GM12878 (cell line): ENCODE data around the gene TDP2. TPM values are rescaled to one million over a fixed set of nuclear protein-coding genes. Genes with fewer than 3 reads are reported as not detected.

Experiments
- ATAC-seq: fragments of 200-7000 bp; cut with Tn5 transposase; 3 replicates; pipeline ENCODE4 v1.9.1; 2020; ENCODE audit warnings: mild to moderate bottlenecking, moderate library complexity
- BruUV-seq: library from RNA; stranded (reverse); fragments of 400-500 nt; replicated peaks from 2 replicates; lab custom pipeline; 2021; lab: Mats Ljungman, UMichigan
- CTCF ChIA-PET: fragments of 300-600 bp; sonication (Branson Sonifier 250); formaldehyde crosslinking; extraction: SDS; loops from one replicate; lab custom pipeline; 2021; ENCODE audit warnings: inconsistent platforms; lab: Yijun Ruan, JAX
- POLR2A ChIA-PET: fragments of 350-600 bp; formaldehyde crosslinking; extraction: SDS; loops from one replicate; lab custom pipeline; 2021; ENCODE audit warnings: inconsistent platforms; lab: Charles Lee
- RAD21 ChIA-PET: fragments of 300-600 bp; sonication (Branson Sonifier 250); formaldehyde crosslinking; loops from one replicate; lab custom pipeline; 2023; ENCODE audit warnings: antibody characterized with exemption; ENCODE audit not compliant: unreplicated experiment; lab: Charles Lee
- SMC1A ChIA-PET: fragments of 300-600 bp; sonication (Branson Sonifier 250); formaldehyde crosslinking; loops from one replicate; lab custom pipeline; 2023; ENCODE audit not compliant: unreplicated experiment, uncharacterized antibody; lab: Charles Lee
- DNase-seq: peaks from one replicate; pipeline ENCODE4 v3.0.0-alpha.2; 2011; ENCODE audit warnings: low read depth, low spot score
- FAIRE-seq: peaks from 3 replicates; lab custom pipeline; 2011; peaks lifted over from hg19 to GRCh38; lab: Jason Lieb, UNC
- H2AFZ ChIP-seq: 2 replicates; pipeline ENCODE4 v1.6.0; 2011; ENCODE audit warnings: low read depth, low read length, control low read depth; ENCODE audit not compliant: control insufficient read depth
- H3K27ac ChIP-seq: 2 replicates; pipeline ENCODE4 v1.5.1; 2011; ENCODE audit warnings: control low read depth; ENCODE audit not compliant: control insufficient read depth, insufficient read depth
- H3K27me3 ChIP-seq, 2 experiments: replicated peaks in 1 of 2; 2 replicates each; pipeline versions ENCODE4 v1.6.0 to v1.6.1; 2011; ENCODE audit warnings: low read length in 1 of 2; ENCODE audit not compliant: control insufficient read depth in 2 of 2, insufficient read depth in 2 of 2
- H3K36me3 ChIP-seq, 2 experiments: 2 replicates each; pipeline ENCODE4 v1.5.1; 2011; ENCODE audit warnings: low read length in 1 of 2; ENCODE audit not compliant: control insufficient read depth in 2 of 2, insufficient read depth in 2 of 2
- H3K4me1 ChIP-seq: 2 replicates; pipeline ENCODE4 v1.6.1; 2011; ENCODE audit warnings: mild to moderate bottlenecking, low read length, moderate library complexity, mixed read lengths; ENCODE audit not compliant: control insufficient read depth, insufficient read depth
- H3K4me2 ChIP-seq: 2 replicates; pipeline ENCODE4 v1.6.0; 2011; ENCODE audit warnings: control low read depth; ENCODE audit not compliant: control insufficient read depth, insufficient read depth
- H3K4me3 ChIP-seq: fragments of 200-600 bp; sonication (generic); 2 replicates; pipeline ENCODE4 v1.5.1; 2016
- H3K79me2 ChIP-seq: 2 replicates; pipeline ENCODE4 v1.6.0; 2011; ENCODE audit warnings: low read length; ENCODE audit not compliant: control insufficient read depth, insufficient read depth
- H3K9ac ChIP-seq: 2 replicates; pipeline ENCODE4 v1.8.0; 2011; ENCODE audit warnings: low read length, control low read depth, mixed read lengths; ENCODE audit not compliant: control insufficient read depth, insufficient read depth
- H3K9me3 ChIP-seq: replicated peaks from 3 replicates; pipeline ENCODE4 v1.5.1; 2011; ENCODE audit warnings: mild to moderate bottlenecking, low read length; ENCODE audit not compliant: control insufficient read depth, insufficient read depth
- H4K20me1 ChIP-seq: 2 replicates; pipeline ENCODE4 v1.6.0; 2011; ENCODE audit not compliant: control insufficient read depth, insufficient read depth
- CBFB ChIP-seq: IDR thresholded peaks from 2 replicates; pipeline ENCODE4 v1.6.1; 2016; ENCODE audit warnings: antibody characterized with exemption, low read depth
- ESRRA ChIP-seq: IDR thresholded peaks from 2 replicates; pipeline ENCODE4 v1.6.1; 2012; ENCODE audit warnings: mild to moderate bottlenecking, low read length, improper control_type of control experiment
- NR2C1 ChIP-seq: fragments of 450-650 bp; IDR thresholded peaks from 2 replicates; pipeline ENCODE4 v1.6.1; 2017; ENCODE audit warnings: antibody characterized with exemption, mild to moderate bottlenecking, moderate library complexity
- PKNOX1 ChIP-seq: fragments of 450-650 bp; IDR thresholded peaks from 2 replicates; pipeline ENCODE4 v1.6.1; 2016; ENCODE audit warnings: mild to moderate bottlenecking
- POLR2AphosphoS5 ChIP-seq: IDR thresholded peaks from 2 replicates; pipeline ENCODE4 v1.6.1; 2011; ENCODE audit warnings: mild to moderate bottlenecking, low read length, inconsistent platforms
- RAD51 ChIP-seq: fragments of 450-650 bp; IDR thresholded peaks from 2 replicates; pipeline ENCODE4 v1.6.1; 2016; ENCODE audit warnings: moderate library complexity, mild to moderate bottlenecking, inconsistent platforms
- SIN3A ChIP-seq: IDR thresholded peaks from 2 replicates; pipeline ENCODE4 v1.6.1; 2012; ENCODE audit warnings: low read depth, low read length, improper control_type of control experiment
- SREBF1 ChIP-seq: IDR thresholded peaks from 2 replicates; pipeline ENCODE4 v1.6.1; 2012; ENCODE audit warnings: mild to moderate bottlenecking, low read length
- WGBS: methylation state at CpG from one replicate; pipeline ENCODE4 v1.1.6; 2016; ENCODE audit warnings: low lambda C conversion rate; ENCODE audit not compliant: insufficient replicate concordance, insufficient coverage; ENCODE audit errors: missing lambda C conversion rate; 5-methylcytosine and 5-hydroxymethylcytosine counted together
- in situ Hi-C: fragments of 300-500 bp; cut with MboI; formaldehyde crosslinking; loops from 9 replicates; pipeline ENCODE4 v1.14.3; 2018; ENCODE audit warnings: mixed read lengths
- intact Hi-C: fragments of 100-400 bp; cut with micrococcal nuclease; formaldehyde crosslinking; loops from one replicate; pipeline ENCODE4 v1.14.2; 2022; ENCODE audit not compliant: unreplicated experiment
- polyA plus RNA-seq, 11 experiments: library from polyadenylated mRNA; depleted of rRNA in 4 of 11; unstranded in 6 of 11; stranded (reverse) in 5 of 11; fragments of >200 nt; fragmentation: Nextera tagmentation in 4 of 11; fragmentation: Illumina TruSeq in 1 of 11; extraction: Ambion mirVana in 4 of 11; extraction: Trizol in 1 of 11; gene quantifications; 1 replicate in 1 of 11; 2 replicates in 10 of 11; pipeline versions ENCODE4 v1.2.1 to v1.2.3, GENCODE V29; 2011 to 2016; ENCODE audit warnings: inconsistent platforms in 2 of 11, missing spikeins in 2 of 11, low read depth in 1 of 11
- total RNA-seq, 4 experiments: library from RNA; depleted of rRNA in 3 of 4; stranded (reverse); fragments of >200 nt in 3 of 4; fragmentation: Illumina TruSeq in 1 of 4; extraction: Trizol in 1 of 4; gene quantifications; 2 replicates each; pipeline versions ENCODE4 v1.2.1 to v1.2.3, GENCODE V29; 2013 to 2021

Gene TDP2
- total and polyA plus RNA-seq, 10 of the 15 experiments (the other 5 are each of a cell fraction or from before 2014, with no cell fraction given): 24.4 to 53.3 (median 38.8) TPM

- TF ChIP-seq SIN3A (no peak), SREBF1 (no peak), CBFB (no peak), NR2C1 (no peak)
These were observed 44.0 kb upstream of the TDP2 start (continued) for GRCh38 chr6:24710519-24711303.

- CTCF ChIA-PET: interaction anchor here (0.8 to 1.7 kb wide), 3 partner anchors 57 to 188 kb away, joined by 3 read pairs; no protein-coding TSS in a partner anchor
- no TSS peak for BruUV-seq
- DNase-seq: no peak
- SMC1A ChIA-PET: interaction anchor here (0.6 to 0.9 kb wide), 2 partner anchors 7 to 409 kb away, joined by 3 to 4 read pairs; no protein-coding TSS in a partner anchor
- in situ Hi-C loops: loop anchor here (25.0 kb wide), 1 partner anchor 647 kb away; no protein-coding TSS in a partner anchor
- Histone ChIP-seq H3K4me3 (no peak overlapping the region), H3K9me3 (no peaks in the 10 kb centered on the region), H3K27me3 (no peaks in the 10 kb centered on the region), H3K9ac (no peak overlapping the region), H3K4me2 (no peak overlapping the region), H2AFZ (no peak overlapping the region), H3K79me2 (peaks cover 29% of the 10 kb centered on the region), H3K27ac (no peak overlapping the region), H3K36me3 (peaks cover 7 to 47% of the 10 kb centered on the region in 2 experiments), H3K4me1 (no peaks in the 10 kb centered on the region), H4K20me1 (0 out of 2 replicates have a peak, but pooled peaks cover 4% of the 10 kb centered on the region)
- POLR2A ChIA-PET: no interaction called here
- RAD21 ChIA-PET: no interaction called here
- intact Hi-C loops: no loop called here
- TF ChIP-seq ESRRA (no peak), PKNOX1 (no peak), POLR2AphosphoS5 (peak; percentile 25; the same call in 1 of the 2 replicates), RAD51 (no peak)
- no peak for ATAC-seq
- 74% methylated on average over 4 of the region's 4 CpGs for WGBS
- FAIRE-seq: no peak
These were observed 42.5 kb upstream of the TDP2 start for GRCh38 chr6:24709014-24709711.
